HG03280 (cell line): ENCODE measurements around the gene MPPED2.

Experiments
- ATAC-seq: cut with Tn5 transposase; IDR thresholded peaks from one replicate; pipeline ENCODE4 v1.9.1; 2021; ENCODE audit warnings: mild to moderate bottlenecking, moderate library complexity; ENCODE audit not compliant: unreplicated experiment

MPPED2 gene

DNA sequence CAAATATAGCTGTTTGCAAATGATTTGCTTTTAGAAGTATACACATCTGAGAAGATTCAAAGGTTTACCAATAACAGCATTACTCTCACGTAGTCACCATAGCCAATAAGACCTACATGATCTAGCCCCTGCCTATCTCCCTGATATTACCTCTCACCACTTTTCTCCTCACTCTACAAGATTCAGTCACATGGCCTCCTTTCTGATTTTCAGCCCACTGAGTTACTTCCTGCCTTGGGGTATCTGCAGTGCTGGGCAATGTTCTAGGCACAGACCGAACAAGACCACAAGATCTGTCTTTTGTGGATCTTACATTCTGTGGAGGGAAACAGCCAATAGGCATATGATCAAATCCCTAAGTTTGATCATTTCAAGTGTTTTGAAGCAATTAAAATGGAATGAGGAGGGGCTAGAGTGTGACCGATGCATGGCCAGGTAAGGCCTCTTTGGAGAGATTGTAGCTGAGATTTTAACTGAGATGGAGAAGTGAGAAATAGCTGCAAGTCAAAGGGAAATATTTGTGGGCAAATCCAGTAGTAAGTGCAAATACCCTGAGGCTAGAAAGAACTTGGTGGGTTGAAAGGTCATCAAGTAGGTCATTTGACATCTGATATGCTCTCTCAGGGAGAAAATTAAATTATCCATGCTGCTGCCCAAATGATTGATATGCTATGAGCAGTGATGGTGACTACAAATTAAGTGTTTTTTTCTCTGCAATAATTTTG, 220.2 kb downstream of the MPPED2 start:
- ATAC-seq: no peak

DNA sequence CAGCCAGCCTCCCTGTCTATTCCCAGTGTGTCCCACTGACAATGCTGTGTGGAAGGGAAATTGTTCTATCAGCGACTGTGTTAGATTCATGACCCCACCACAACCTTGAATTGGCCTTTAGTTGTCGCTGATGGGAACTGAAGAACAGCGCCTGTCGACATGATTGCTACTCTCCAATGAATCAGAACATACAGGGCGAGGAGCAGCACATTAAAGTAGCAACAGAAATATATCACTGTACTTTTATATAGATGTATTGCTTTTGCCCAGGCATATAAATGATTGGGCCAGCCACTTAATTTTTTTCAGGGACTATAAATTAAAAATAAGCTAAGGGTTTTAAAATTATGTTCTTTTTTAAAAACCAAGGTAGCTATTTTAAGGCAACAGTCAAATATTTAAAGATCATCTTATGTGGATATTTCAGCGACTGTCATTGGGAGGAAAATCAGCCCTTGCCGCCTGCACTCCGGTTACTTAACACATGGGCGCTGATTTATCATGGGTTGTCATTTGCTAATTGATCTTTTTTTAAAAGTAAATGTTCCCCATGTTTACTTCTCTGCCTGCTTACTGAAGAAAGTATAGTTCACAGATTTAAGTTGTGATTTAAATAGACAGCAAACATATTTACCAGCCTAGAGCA, 221.2 kb downstream of the MPPED2 start:
- ATAC-seq: no peak

DNA sequence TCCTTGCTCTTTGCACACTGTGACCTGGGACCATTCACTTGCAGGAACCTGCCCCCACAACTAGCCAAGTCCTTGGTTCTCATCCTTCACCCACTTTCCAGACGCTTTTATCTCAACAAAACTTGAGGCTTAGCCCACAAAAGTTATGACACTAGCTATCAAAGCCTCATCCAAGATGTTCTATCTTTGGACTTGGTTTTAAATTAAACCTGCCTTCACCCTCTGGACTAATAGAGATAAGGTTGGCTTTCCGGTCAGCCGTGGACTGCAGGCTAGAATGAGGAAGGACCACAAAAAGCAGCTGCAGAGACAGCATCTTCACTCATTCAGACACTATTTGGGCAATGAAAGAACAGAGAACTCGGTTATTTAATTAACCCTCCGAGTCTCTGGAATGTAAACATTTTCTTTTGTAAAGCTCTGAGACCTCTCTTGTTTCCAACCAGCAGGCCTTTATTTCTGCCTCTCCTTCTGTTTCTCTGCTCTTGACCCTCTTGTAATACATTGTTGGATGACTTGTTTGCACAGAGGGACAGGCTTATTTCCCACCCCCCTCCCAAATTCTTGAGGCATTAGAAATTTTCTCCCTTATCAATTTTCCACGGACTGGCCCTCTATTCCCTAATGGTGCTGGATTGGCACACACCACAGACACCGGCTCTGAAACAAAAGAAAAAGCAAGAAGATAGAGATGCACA, 221.9 kb downstream of the MPPED2 start:
- no peak for ATAC-seq

DNA sequence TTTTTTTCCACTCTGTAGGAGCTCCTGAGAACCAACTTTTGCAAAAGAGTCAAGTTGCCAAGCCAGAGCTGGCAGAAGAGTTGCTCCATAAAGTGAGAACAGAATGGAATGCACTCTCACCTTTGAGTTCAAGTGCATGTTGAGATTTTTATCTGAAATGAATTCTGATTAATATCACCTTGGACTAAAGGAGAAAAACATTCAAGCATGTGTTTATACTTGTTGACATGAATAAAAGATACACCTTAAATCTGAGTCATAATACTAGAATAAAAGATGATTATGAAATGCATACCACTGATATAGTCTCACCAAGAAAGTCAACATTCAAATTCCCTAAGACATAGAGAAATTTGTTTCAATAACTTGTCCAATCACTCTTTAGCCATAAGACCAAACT, 225.4 kb downstream of the MPPED2 start:
- ATAC-seq: no peak
